HepG2 (cell line): ENCODE measurements around the gene TAS1R3. TPM values are rescaled to one million over a fixed set of nuclear protein-coding genes. Genes with fewer than 3 reads are reported as not detected.

Experiments
- ATF3 ChIP-seq: sonication (generic); formaldehyde crosslinking; IDR thresholded peaks from 2 replicates; pipeline ENCODE4 v1.4.0; 2020; ENCODE audit warnings: missing genetic modification reagents
- ATM ChIP-seq: fragments of 450-650 bp; IDR thresholded peaks from 2 replicates; pipeline ENCODE4 v1.7.1; 2017; ENCODE audit warnings: mild to moderate bottlenecking, borderline replicate concordance
- EED ChIP-seq: sonication (generic); formaldehyde crosslinking; IDR thresholded peaks from 2 replicates; pipeline ENCODE4 v1.5.0; 2020; ENCODE audit warnings: mild to moderate bottlenecking, missing genetic modification reagents
- GFI1 ChIP-seq: sonication (generic); formaldehyde crosslinking; IDR thresholded peaks from 2 replicates; pipeline ENCODE4 v1.5.0; 2020; ENCODE audit warnings: missing genetic modification reagents, mild to moderate bottlenecking, borderline replicate concordance
- GZF1 ChIP-seq: sonication (generic); formaldehyde crosslinking; IDR thresholded peaks from 2 replicates; pipeline ENCODE4 v1.5.1; 2020; ENCODE audit warnings: mild to moderate bottlenecking, missing genetic modification reagents
- HIC2 ChIP-seq: sonication (generic); formaldehyde crosslinking; IDR thresholded peaks from 2 replicates; pipeline ENCODE4 v1.9.0; 2022; ENCODE audit warnings: low read depth, missing genetic modification reagents
- KDM6A ChIP-seq: IDR thresholded peaks from 2 replicates; pipeline ENCODE4 v1.6.1; 2016; ENCODE audit warnings: low read depth
- KLF9 ChIP-seq: IDR thresholded peaks from 2 replicates; pipeline ENCODE4 v1.6.1; 2016; ENCODE audit warnings: low read depth
- MIER2 ChIP-seq: IDR thresholded peaks from 2 replicates; pipeline ENCODE4 v1.6.1; 2016; ENCODE audit warnings: missing biosample characterization, missing genetic modification reagents
- MIXL1 ChIP-seq: IDR thresholded peaks from 2 replicates; pipeline ENCODE4 v1.6.1; 2016
- NFYC ChIP-seq: IDR thresholded peaks from 2 replicates; pipeline ENCODE4 v1.6.1; 2016; ENCODE audit warnings: missing genetic modification reagents, missing compliant biosample characterization
- NR2F2 ChIP-seq: IDR thresholded peaks from 2 replicates; pipeline ENCODE4 v1.6.1; 2012; ENCODE audit warnings: low read depth, inconsistent platforms, borderline replicate concordance
- POLR2A ChIP-seq, 2 experiments: IDR thresholded peaks; 2 replicates each; pipeline ENCODE4 v1.6.1; 2011; ENCODE audit warnings: low read depth in 2 of 2, low read length in 2 of 2, mild to moderate bottlenecking in 1 of 2, moderate library complexity in 1 of 2; ENCODE audit not compliant: insufficient read depth in 1 of 2
- REL ChIP-seq: sonication (generic); formaldehyde crosslinking; conservative IDR thresholded peaks from 2 replicates; pipeline ENCODE4 v1.8.0; 2022; ENCODE audit warnings: mild to moderate bottlenecking, missing genetic modification reagents, moderate library complexity
- RELA ChIP-seq: sonication (generic); formaldehyde crosslinking; IDR thresholded peaks from 2 replicates; pipeline ENCODE4 v1.4.0; 2020; ENCODE audit warnings: missing genetic modification reagents
- SAFB2 ChIP-seq: sonication (generic); formaldehyde crosslinking; IDR thresholded peaks from 2 replicates; pipeline ENCODE4 v1.5.1; 2020; ENCODE audit warnings: missing genetic modification reagents, low read depth, mild to moderate bottlenecking, borderline replicate concordance
- SATB2 ChIP-seq: sonication (generic); formaldehyde crosslinking; IDR thresholded peaks from 2 replicates; pipeline ENCODE4 v1.5.0; 2020; ENCODE audit warnings: missing genetic modification reagents
- SCMH1 ChIP-seq: sonication (generic); formaldehyde crosslinking; IDR thresholded peaks from 2 replicates; pipeline ENCODE4 v1.9.0; 2021; ENCODE audit warnings: missing genetic modification reagents, mild to moderate bottlenecking, borderline replicate concordance
- SNAPC2 ChIP-seq: sonication (generic); formaldehyde crosslinking; IDR thresholded peaks from 2 replicates; pipeline ENCODE4 v1.8.1; 2022; ENCODE audit warnings: mild to moderate bottlenecking, missing genetic modification reagents
- TBL1XR1 ChIP-seq: fragments of 150-350 bp; IDR thresholded peaks from 2 replicates; pipeline ENCODE4 v1.6.1; 2014; ENCODE audit warnings: borderline replicate concordance, low read length; ENCODE audit not compliant: partially characterized antibody
- YEATS4 ChIP-seq: sonication (generic); formaldehyde crosslinking; IDR thresholded peaks from 2 replicates; pipeline ENCODE4 v1.4.0; 2020; ENCODE audit warnings: missing genetic modification reagents, borderline replicate concordance
- ZKSCAN8 ChIP-seq: IDR thresholded peaks from 2 replicates; pipeline ENCODE4 v1.6.1; 2016; ENCODE audit warnings: borderline replicate concordance, missing genetic modification reagents, missing compliant biosample characterization
- ZNF275 ChIP-seq: sonication (generic); formaldehyde crosslinking; IDR thresholded peaks from 2 replicates; pipeline ENCODE4 v1.8.0; 2022; ENCODE audit warnings: missing genetic modification reagents, mild to moderate bottlenecking, inconsistent platforms, borderline replicate concordance
- ZNF33B ChIP-seq: sonication (generic); formaldehyde crosslinking; IDR thresholded peaks from 2 replicates; pipeline ENCODE4 v1.5.1; 2020; ENCODE audit warnings: mild to moderate bottlenecking, missing genetic modification reagents
- ZNF414 ChIP-seq: sonication (generic); formaldehyde crosslinking; IDR thresholded peaks from 2 replicates; pipeline ENCODE4 v1.5.0; 2020; ENCODE audit warnings: missing genetic modification reagents
- ZNF7 ChIP-seq: IDR thresholded peaks from 2 replicates; pipeline ENCODE4 v1.6.1; 2016; ENCODE audit warnings: missing biosample characterization, missing genetic modification reagents
- ZSCAN9 ChIP-seq: IDR thresholded peaks from 2 replicates; pipeline ENCODE4 v1.6.1; 2016; ENCODE audit warnings: borderline replicate concordance
- polyA plus RNA-seq, 8 experiments: library from polyadenylated mRNA; depleted of rRNA in 3 of 8; stranded (reverse) in 7 of 8; unstranded in 1 of 8; fragments of >200 nt; fragmentation: Illumina TruSeq in 4 of 8; extraction: Trizol in 4 of 8; gene quantifications; 2 replicates each; pipeline versions ENCODE4 v1.2.1 to v1.2.3, GENCODE V29; 2011 to 2016; ENCODE audit warnings: low read depth in 4 of 8, missing spikeins in 1 of 8, mixed read lengths in 1 of 8; ENCODE audit not compliant: insufficient read depth in 1 of 8
- total RNA-seq, 5 experiments: library from RNA; depleted of rRNA; stranded (reverse); fragments of >200 nt; fragmentation: Illumina TruSeq; extraction: Trizol; gene quantifications; 2 replicates each; pipeline ENCODE4 v1.2.3, GENCODE V29; 2016; ENCODE audit warnings: low read depth in 1 of 5
- TF ChIP-seq, protein P1 (sequence below): IDR thresholded peaks from 2 replicates; pipeline ENCODE4 v1.6.1; 2012; ENCODE audit warnings: inconsistent platforms

TAS1R3 gene
- total and polyA plus RNA-seq, 2 of the 13 experiments (the other 11 are each of a cell fraction or from before 2014, with no cell fraction given) = 0.13 to 0.15 TPM

- TF ChIP-seq MIER2 (CRISPR knock-in tag) = peak; percentile 82
- TF ChIP-seq KDM6A (CRISPR knock-in tag) = 0 out of 2 replicates have a peak, but pooled peaks have one; percentile 3
- TF ChIP-seq REL (CRISPR knock-in tag) = peak; percentile 82
- TF ChIP-seq ATM = no peak
- TF ChIP-seq SAFB2 (CRISPR knock-in tag) = no peak
- no peak; the same call in none of the 2 replicates for TF ChIP-seq SNAPC2 (CRISPR knock-in tag)
- no peak; the same call in 1 of the 2 replicates for TF ChIP-seq ZNF33B
- TF ChIP-seq POLR2A (IDR thresholded peaks at IDR 0.05; ENCODE audit: insufficient read depth in 1 of 2, low read depth in 2 of 2, low read length in 2 of 2) = peak; percentile 52 to 78
- TF ChIP-seq GFI1 = no peak; the same call in 1 of the 2 replicates
- no peak for TF ChIP-seq ZNF7
- peak; percentile 59; the same call in 1 of the 2 replicates for TF ChIP-seq NR2F2
- TF ChIP-seq ZNF414 (CRISPR knock-in tag) = peak; percentile 99
- TF ChIP-seq SATB2 (CRISPR knock-in tag) = 0 out of 2 replicates have a peak, but pooled peaks have one; percentile 25
- peak; percentile 85 for TF ChIP-seq GZF1 (CRISPR knock-in tag)
- no peak for TF ChIP-seq RELA (CRISPR knock-in tag)
- TF ChIP-seq, protein P1, sequence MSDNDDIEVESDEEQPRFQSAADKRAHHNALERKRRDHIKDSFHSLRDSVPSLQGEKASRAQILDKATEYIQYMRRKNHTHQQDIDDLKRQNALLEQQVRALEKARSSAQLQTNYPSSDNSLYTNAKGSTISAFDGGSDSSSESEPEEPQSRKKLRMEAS = peak; percentile 84
- TF ChIP-seq ZKSCAN8 = peak; percentile 89; the same call in 1 of the 2 replicates
- TF ChIP-seq MIXL1 (CRISPR knock-in tag) = peak; percentile 89
- no peak for TF ChIP-seq HIC2 (CRISPR knock-in tag)
- no peak for TF ChIP-seq KLF9 (CRISPR knock-in tag)
- peak; percentile 67 for TF ChIP-seq NFYC (CRISPR knock-in tag)
- peak; percentile 92; the same call in 1 of the 2 replicates for TF ChIP-seq EED (CRISPR knock-in tag)
- peak; percentile 76; the same call in 1 of the 2 replicates for TF ChIP-seq ATF3 (CRISPR knock-in tag)
- TF ChIP-seq ZSCAN9 (CRISPR knock-in tag) = peak; percentile 87
- no peak for TF ChIP-seq SCMH1 (CRISPR knock-in tag)
- peak; percentile 61 for TF ChIP-seq TBL1XR1
- TF ChIP-seq YEATS4 (CRISPR knock-in tag) = peak; percentile 93
- peak; percentile 89; the same call in 1 of the 2 replicates for TF ChIP-seq ZNF275
These were observed 44.0 kb downstream of the TAS1R3 start, which contains the start of gene AURKAIP1 (continued) for GRCh38 chr1:1374929-1375662.
